GM18499 (cell line): ENCODE measurements around the gene MSH3.

ENCODE experiments used
- ATAC-seq: cut with Tn5 transposase; IDR thresholded peaks from one replicate; pipeline ENCODE4 v1.9.1; 2021; ENCODE audit warnings: moderate number of reproducible peaks; ENCODE audit not compliant: insufficient read depth, unreplicated experiment

MSH3 gene

GRCh38 chr5:80747922-80748321 lies 93.5 kb downstream of the MSH3 start:
- no peak for ATAC-seq

- ATAC-seq = no peak
Observed at GRCh38 chr5:80752427-80752826, 98.0 kb downstream of the MSH3 start.

- ATAC-seq = no peak
Observed at GRCh38 chr5:80753712-80754111, 99.3 kb downstream of the MSH3 start.

- no peak for ATAC-seq
Observed at GRCh38 chr5:80754900-80755299, 100.4 kb downstream of the MSH3 start.

GRCh38 chr5:80755626-80756025 lies 101.2 kb downstream of the MSH3 start:
- ATAC-seq = peak; percentile 88

GRCh38 chr5:80756292-80756691 lies 101.8 kb downstream of the MSH3 start:
- ATAC-seq = no peak

GRCh38 chr5:80757290-80757689 lies 102.8 kb downstream of the MSH3 start:
- ATAC-seq = no peak

GRCh38 chr5:80759866-80760577 lies 105.6 kb downstream of the MSH3 start:
- no peak for ATAC-seq

GRCh38 chr5:80760680-80761079 lies 106.2 kb downstream of the MSH3 start:
- no peak for ATAC-seq

GRCh38 chr5:80761176-80761575 lies 106.7 kb downstream of the MSH3 start:
- no peak for ATAC-seq

- no peak for ATAC-seq
Observed at GRCh38 chr5:80761966-80762365, 107.5 kb downstream of the MSH3 start.

GRCh38 chr5:80762573-80762972 lies 108.1 kb downstream of the MSH3 start:
- ATAC-seq = no peak

- ATAC-seq = no peak
Observed at GRCh38 chr5:80763211-80763610, 108.8 kb downstream of the MSH3 start.

- ATAC-seq = no peak
Observed at GRCh38 chr5:80763873-80764647, 109.6 kb downstream of the MSH3 start.

- no peak for ATAC-seq
Observed at GRCh38 chr5:80764786-80765185, 110.3 kb downstream of the MSH3 start.

GRCh38 chr5:80777347-80778287 lies 123.2 kb downstream of the MSH3 start:
- no peak for ATAC-seq

- ATAC-seq = no peak
Observed at GRCh38 chr5:80780024-80780423, 125.6 kb downstream of the MSH3 start.

- no peak for ATAC-seq
Observed at GRCh38 chr5:80780761-80781285, 126.4 kb downstream of the MSH3 start.

- no peak for ATAC-seq
Observed at GRCh38 chr5:80781356-80781755, 126.9 kb downstream of the MSH3 start.

GRCh38 chr5:80782626-80783025 lies 128.2 kb downstream of the MSH3 start:
- ATAC-seq = no peak
